T-helper 2 cell (primary cell): ENCODE measurements around the gene RGS10.
A peak's percentile ranks its signal among the peaks of the same experiment; 100 is the strongest.
"Not testable (repeated sequence)": the region's sequence is repeated elsewhere in the genome, so short reads cannot be mapped to it uniquely, and the experiment has no call there.

ENCODE experiments used
- DNase-seq, 5 experiments: peaks; one replicate each; pipeline versions ENCODE4 v3.0.0 to v3.0.0-alpha.2; 2012 to 2022

Gene RGS10

DNA sequence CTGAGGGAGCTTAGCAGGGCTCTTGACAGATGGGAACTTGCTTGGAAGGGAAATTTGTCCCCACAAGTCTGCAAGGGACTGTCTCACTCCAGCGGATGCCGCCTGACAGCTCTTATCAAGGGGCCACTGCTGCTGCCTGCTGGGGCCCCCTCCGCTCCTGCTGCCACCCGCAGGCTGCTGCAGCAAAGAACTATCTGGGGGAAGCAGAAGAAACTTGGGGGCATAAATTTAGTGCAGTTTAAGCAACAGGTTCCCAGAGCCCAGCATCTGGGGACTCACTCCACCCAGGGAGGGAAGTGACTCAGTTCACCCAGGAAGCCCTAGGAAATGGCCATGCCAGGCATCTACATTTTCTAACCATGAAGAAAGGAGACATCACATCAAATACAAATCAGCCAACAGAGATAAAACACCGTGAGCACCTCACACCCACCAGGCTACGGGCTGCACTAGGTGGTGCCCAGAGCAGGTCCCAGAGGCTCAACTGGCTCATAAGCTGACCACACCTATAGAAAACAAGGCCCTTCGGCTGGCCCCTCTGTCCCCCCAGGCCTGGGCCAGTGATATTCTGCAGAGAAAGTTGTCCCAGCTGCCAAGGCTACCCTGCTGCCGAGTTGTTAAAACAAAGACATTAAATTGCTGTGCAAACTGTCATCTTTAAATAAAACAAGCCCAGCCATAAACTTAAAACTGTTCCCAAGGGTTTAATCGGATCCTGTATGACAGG lies 3.7 kb downstream of the RGS10 start:
- DNase-seq: peak in 2 of 5 experiments; percentile 9 to 37

- DNase-seq: no peak
Measured at GRCh38 chr10:119537953-119538630, 4.4 kb downstream of the RGS10 start.

GRCh38 chr10:119536508-119537025 lies 6.0 kb downstream of the RGS10 start:
- no peak for DNase-seq

GRCh38 chr10:119535837-119536507 lies 6.5 kb downstream of the RGS10 start:
- no peak for DNase-seq

GRCh38 chr10:119535305-119535704 lies 7.2 kb downstream of the RGS10 start:
- no peak for DNase-seq

DNA sequence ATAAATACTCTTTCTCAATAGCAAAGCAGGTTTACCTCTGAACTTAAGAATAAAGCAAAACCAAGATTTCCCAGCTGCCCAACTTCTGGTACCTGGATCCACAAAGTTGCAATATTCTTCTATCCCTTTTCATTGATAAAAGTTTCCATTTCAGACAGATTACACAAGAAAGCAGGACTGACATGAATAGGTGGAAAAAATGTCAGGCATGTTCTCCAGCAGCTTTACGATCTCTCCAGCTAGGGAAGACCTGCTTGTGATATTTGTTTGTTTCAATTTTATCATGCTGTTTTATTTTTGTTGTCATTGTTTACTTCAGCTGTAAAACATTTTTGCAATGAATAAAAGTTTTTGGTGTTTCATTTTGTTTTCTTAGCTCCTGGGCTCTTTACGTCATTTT lies 9.0 kb downstream of the RGS10 start:
- DNase-seq: no peak

DNA sequence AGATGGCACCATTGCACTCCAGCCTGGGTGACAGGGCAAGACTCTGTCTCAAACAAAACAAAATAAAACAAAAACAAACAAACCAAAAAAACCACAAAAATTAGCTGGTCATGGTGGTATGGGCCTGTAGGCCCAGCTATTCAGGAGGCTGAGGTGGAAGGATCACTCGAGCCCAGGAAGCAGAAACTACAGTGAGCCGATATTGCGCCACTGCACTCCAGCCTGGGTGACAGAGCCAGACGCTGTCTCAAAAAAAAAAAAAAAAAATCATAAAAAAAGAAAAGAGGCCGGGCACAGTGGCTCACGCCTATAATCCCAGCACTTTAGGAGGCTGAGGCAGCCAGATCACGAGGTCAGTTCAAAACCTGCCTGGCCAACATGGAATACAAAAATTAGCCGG lies 9.7 kb downstream of the RGS10 start:
- DNase-seq: not testable (repeated sequence)

GRCh38 chr10:119532251-119532650 lies 10.3 kb downstream of the RGS10 start:
- not testable (repeated sequence) for DNase-seq

DNA sequence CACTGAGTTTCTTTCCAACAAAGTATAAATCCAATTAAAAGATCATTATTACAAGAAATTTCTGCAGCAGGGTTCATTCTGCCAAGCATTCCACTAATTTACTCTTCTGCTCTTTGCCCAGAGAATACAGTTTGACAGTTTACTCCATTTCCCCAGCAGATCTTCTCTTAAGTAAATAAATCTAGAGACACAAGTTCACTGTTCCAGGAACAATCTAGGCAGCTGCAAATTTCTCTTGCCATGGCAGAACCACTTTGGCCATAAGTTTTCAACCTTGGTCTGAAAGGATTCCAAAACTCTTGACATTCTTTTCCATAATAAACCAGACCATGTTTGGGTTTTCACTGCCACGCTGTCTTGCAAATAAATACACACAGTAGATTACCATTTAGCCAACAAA lies 11.5 kb downstream of the RGS10 start:
- no peak for DNase-seq

DNA sequence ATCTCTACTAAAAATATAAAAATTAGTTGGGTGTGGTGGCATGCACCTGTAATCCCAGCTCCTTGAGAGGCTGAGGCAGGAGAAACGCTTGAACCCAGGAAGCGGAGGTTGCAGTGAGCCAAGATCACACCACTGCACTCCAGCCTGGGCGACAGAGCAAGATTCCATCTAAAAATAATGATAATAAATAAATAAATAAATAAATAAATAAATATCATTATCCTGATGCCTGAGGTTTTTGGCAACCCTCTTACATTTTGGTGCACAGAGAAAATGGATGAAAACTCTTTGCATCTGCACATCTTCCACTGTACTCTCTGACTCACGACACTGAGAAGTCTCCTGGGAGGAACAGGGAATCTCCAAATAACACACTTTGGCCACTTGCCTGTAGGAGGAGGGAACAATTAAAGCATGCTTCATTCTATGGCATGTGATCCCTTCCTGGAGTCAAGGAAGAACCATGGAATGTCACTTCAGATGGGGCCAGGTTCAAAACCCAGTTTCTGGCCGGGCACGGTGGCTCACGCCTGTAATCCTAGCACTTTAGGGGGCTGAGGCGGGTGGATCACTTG lies 13.8 kb downstream of the RGS10 start:
- DNase-seq: not testable (repeated sequence)

GRCh38 chr10:119526621-119527592 lies 15.6 kb downstream of the RGS10 start:
- DNase-seq: no peak

GRCh38 chr10:119526149-119526548 lies 16.4 kb downstream of the RGS10 start:
- no peak for DNase-seq

DNA sequence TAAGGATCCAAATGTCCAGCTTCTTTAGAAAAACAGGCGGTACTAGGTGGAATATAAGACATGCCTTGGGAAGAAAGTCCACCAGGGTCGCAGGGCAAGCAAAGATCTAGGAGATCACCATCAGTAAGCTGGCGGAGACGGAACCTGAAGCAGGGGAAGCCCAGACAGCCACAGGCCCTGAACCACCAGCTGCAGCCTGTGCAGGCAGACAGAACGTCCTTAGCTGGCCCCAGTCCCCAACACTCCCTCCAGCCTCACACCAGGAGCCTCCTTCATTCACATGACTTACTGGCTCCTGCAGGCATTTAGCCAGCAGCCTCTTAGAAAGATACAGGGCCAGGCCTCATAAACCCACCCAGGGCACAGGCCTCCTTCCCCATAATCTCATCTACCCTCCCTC lies 17.4 kb downstream of the RGS10 start:
- DNase-seq: no peak

GRCh38 chr10:119524720-119525070 lies 17.8 kb downstream of the RGS10 start:
- DNase-seq: no peak

GRCh38 chr10:119523895-119524719 lies 18.4 kb downstream of the RGS10 start:
- no peak for DNase-seq

DNA sequence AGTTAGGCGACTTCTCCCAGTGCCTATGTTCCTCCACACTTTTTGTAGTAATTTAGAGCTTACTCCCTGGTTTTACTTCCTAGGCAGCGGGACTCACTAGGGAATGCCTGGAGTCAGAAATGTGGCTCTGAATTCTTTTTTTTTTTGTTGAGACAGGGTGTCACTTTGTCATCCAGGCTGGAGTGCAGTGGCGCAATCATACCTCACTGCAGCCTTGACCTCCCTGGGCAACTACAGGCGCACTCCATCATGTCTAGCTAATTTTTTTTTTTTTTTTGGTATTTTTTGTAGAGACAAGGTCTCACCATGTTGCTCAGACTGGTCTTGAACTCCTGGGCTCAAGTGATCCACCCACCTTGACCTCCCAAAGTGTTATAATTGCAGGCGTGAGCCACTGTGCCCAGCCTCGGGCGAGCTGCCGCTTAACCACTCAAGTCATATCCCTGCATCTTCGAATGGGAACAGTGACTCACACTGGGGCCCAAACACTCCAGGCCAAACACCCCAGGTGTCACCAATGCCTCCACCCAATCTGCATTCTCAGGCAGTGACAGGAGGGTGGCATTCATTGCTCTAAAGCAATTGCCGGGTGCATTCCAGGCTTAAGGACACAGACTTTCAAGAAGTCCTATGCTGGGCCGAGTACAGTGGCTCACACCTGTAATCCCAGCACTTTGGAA lies 19.6 kb downstream of the RGS10 start:
- no peak for DNase-seq

DNA sequence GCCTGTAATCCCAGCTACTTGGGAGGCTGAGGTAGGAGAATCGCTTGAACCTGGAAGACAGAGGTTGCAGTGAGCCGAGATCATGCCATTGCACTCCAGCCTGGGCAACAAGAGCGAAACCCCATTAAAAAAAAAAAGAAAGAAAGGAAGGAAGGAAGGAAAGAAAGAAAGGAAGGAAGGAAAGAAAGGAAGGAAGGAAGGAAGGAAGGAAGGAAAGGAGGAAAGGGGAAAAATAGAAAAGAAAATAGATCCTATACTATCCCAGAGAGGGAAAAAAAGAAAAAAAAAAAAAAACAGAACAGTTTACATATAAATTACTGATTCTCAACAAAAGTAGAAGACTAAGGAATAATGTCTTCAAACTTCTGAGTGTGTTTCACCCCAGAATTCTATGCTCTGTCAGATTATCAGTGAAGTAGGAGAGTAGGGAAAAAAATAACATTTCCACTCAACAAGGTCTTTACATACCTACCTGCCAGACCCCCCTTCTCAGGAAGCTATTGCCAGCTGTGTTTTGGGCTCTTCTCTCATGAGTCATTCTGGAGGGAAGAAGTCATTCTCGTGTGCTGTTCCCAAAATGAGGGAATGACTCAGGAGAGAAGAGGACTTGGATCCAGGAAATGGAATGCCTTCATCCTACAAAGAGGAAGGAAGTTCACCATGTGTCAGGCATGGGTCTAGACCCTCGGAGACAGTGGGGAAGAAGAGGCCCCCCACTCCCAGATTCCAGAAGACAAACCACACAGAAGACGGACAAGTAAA lies 20.9 kb downstream of the RGS10 start:
- no peak for DNase-seq

DNA sequence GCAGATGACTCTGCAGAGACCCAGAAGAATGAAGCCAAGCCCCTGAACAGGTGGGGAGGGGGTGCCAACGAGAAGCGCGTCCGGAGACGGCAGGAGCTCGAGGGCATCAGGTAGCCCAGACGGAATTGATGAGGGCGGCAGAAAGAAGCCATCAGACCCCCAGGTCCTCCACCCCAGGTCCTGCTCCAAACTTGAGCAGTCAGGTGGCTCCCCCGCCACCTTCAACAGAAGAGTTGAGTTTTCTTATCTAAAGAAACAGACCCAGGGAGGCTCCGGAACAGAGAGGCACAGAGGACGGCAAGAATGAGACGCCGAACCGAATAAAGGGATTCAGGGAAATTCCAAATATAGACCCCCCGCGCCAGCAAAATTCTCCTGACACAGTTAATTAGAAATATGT lies 22.2 kb downstream of the RGS10 start:
- no peak for DNase-seq

GRCh38 chr10:119518936-119519335 lies 23.6 kb downstream of the RGS10 start:
- no peak for DNase-seq

DNA sequence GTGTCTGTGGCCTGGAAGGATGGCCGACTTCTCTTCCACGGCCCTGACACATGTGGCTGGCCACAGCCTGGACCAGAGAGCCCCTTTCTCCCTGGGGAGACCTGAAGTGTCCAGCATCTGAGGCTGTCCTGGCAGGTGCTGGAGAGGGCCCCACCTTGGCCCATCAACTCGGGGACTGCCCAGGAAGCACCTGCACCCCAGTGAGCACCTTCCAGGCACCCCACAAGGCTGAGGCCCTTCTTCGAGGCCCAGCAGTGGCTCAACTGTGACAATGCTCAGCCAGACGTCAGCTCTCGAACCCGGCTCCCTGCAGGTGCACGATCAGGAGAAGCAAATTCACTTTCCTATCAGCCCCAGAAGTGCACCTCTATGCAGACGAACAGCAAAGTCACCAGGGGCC lies 24.3 kb downstream of the RGS10 start:
- no peak for DNase-seq
